Measurements from ENCODE around the gene CCDC17. TPM values are rescaled to one million over a fixed set of nuclear protein-coding genes. Genes with fewer than 3 reads are reported as not detected.

The CCDC17 gene
- total RNA-seq, 1 experiment from 2014 or later = 2.2 TPM

DNA sequence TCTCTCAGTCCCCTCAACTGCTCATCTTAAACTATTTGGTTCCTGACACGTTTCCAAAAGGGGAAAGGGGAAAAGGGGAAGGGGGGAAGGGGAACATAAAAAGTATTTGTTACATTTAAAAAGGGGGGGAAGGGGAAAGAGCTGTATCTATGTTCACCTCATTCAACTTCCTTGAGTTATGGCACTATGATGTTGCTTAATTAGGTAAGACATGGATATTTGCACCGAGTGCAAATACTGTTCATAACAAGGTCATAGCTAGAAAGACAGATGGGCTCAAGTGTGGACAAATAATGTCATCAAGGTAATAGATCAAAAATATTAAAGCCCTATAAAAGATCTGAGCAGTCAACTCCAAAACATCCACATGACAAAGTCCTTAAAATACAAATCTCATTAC is 36.5 kb upstream of the CCDC17 start:
- ATAC-seq (no peak), DNase-seq (ENCODE audit: low read depth, low spot score) (no peak)
- BruUV-seq (replicated peaks) = no TSS peak
- Histone ChIP-seq H3K4me1 (ENCODE audit: control insufficient read depth, insufficient read depth, low read length) (no peaks in the 10 kb centered on the region), H3K27me3 (ENCODE audit: control insufficient read depth, insufficient read depth, low read length) (no peaks in the 10 kb centered on the region), H3K9me3 (ENCODE audit: control insufficient read depth, insufficient read depth, low read depth, low read length) (no peaks in the 10 kb centered on the region), H3K36me3 (ENCODE audit: control insufficient read depth, insufficient read depth, low read length) (peaks cover 25% of the 10 kb centered on the region), H3K4me3 (ENCODE audit: low read depth in 2 of 2, low read length in 2 of 2) (no peak overlapping the region), H3K27ac (ENCODE audit: low read length) (no peak overlapping the region)
- intact Hi-C loops (cut with micrococcal nuclease; ENCODE audit: unreplicated experiment) = no loop called here
- in situ Hi-C loops (cut with HindIII; ENCODE audit: low pct_unique_long_range_greater_than_20kb, low sequenced_read_pairs) = no loop called here
- ChIA-PET CTCF (no interaction called here), POLR2A (no interaction called here)
- no peak for TF ChIP-seq TCF7L2 (IDR thresholded peaks at IDR 0.05; ENCODE audit: low read depth, low read length)
- TF ChIP-seq REST (IDR thresholded peaks at IDR 0.05; ENCODE audit: insufficient read depth in 1 of 2, low read depth in 2 of 2, low read length in 1 of 2) = no peak
- no peak for TF ChIP-seq POLR2AphosphoS5 (IDR thresholded peaks at IDR 0.05; ENCODE audit: low read depth, low read length)
- TF ChIP-seq CTCF (IDR thresholded peaks at IDR 0.05) = no peak
- TF ChIP-seq SIN3A (IDR thresholded peaks at IDR 0.05; ENCODE audit: borderline replicate concordance, insufficient read depth, low read depth, low read length) = no peak

DNA sequence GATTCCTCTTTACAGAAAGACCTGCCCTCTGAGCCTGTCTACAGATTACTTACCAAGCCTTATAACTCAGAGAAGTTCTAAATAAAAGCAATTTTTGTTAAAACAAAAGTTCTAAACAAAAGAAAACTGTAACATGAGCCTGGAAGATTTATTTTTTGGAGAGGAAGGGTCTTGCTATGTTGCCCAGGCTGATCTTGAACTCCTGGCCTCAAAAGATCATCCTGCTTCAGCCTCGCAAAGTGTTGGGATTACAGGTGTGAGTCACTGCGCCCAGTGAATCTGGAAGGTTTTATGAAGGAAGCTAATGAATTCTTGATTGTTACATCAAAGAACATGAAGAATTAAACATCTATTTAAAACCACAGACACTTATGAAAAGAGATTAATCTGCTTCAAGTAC is 35.4 kb upstream of the CCDC17 start:
- intact Hi-C loops (cut with micrococcal nuclease; ENCODE audit: unreplicated experiment) (no loop called here), in situ Hi-C loops (cut with HindIII; ENCODE audit: low pct_unique_long_range_greater_than_20kb, low sequenced_read_pairs) (no loop called here)
- POLR2A ChIA-PET = no interaction called here
- Histone ChIP-seq H3K36me3 (ENCODE audit: control insufficient read depth, insufficient read depth, low read length) (peaks cover 34% of the 10 kb centered on the region), H3K4me3 (ENCODE audit: low read depth in 2 of 2, low read length in 2 of 2) (no peak overlapping the region), H3K4me1 (ENCODE audit: control insufficient read depth, insufficient read depth, low read length) (no peaks in the 10 kb centered on the region), H3K9me3 (ENCODE audit: control insufficient read depth, insufficient read depth, low read depth, low read length) (no peaks in the 10 kb centered on the region), H3K27ac (ENCODE audit: low read length) (no peak overlapping the region), H3K27me3 (ENCODE audit: control insufficient read depth, insufficient read depth, low read length) (no peaks in the 10 kb centered on the region)
- no peak for ATAC-seq
- DNase-seq (ENCODE audit: low read depth, low spot score) = no peak
- BruUV-seq (replicated peaks) = no TSS peak
- CTCF ChIA-PET = no interaction called here
- TF ChIP-seq REST (IDR thresholded peaks at IDR 0.05; ENCODE audit: insufficient read depth in 1 of 2, low read depth in 2 of 2, low read length in 1 of 2) (no peak), CTCF (IDR thresholded peaks at IDR 0.05) (no peak), TCF7L2 (IDR thresholded peaks at IDR 0.05; ENCODE audit: low read depth, low read length) (no peak), POLR2AphosphoS5 (IDR thresholded peaks at IDR 0.05; ENCODE audit: low read depth, low read length) (no peak), SIN3A (IDR thresholded peaks at IDR 0.05; ENCODE audit: borderline replicate concordance, insufficient read depth, low read depth, low read length) (no peak)
